Small intestine (tissue), 7 donors: ENCODE data around the gene EDAR. TPM values are rescaled to one million over a fixed set of nuclear protein-coding genes. Genes with fewer than 3 reads are reported as not detected.

ENCODE experiments used
- DNase-seq, 2 donors: peaks; one replicate each; pipeline versions ENCODE4 v3.0.0 to v3.0.0-alpha.2; 2013
- FAIRE-seq: peaks from 2 replicates; lab custom pipeline; 2012; peaks lifted over from hg19 to GRCh38; lab: Jason Lieb, UNC
- H3K27ac ChIP-seq, 3 donors: one replicate each; pipeline ENCODE4 v1.5.1; 2013; ENCODE audit warnings: low read length in 2 of 3, mild to moderate bottlenecking in 2 of 3, control low read depth in 1 of 3, inconsistent platforms in 1 of 3, low read depth in 1 of 3, moderate library complexity in 1 of 3
- H3K27me3 ChIP-seq, 3 donors: one replicate each; pipeline ENCODE4 v1.6.1; 2013; ENCODE audit warnings: low read length in 3 of 3, inconsistent platforms in 1 of 3; ENCODE audit not compliant: control insufficient read depth in 3 of 3, insufficient read depth in 3 of 3
- H3K36me3 ChIP-seq, 3 donors: one replicate each; pipeline ENCODE4 v1.6.1; 2013; ENCODE audit warnings: low read length in 3 of 3, inconsistent platforms in 1 of 3, low read depth in 1 of 3, mild to moderate bottlenecking in 1 of 3, moderate library complexity in 1 of 3; ENCODE audit not compliant: control insufficient read depth in 3 of 3, insufficient read depth in 2 of 3
- H3K4me1 ChIP-seq, 3 donors: one replicate each; pipeline ENCODE4 v1.6.1; 2013; ENCODE audit warnings: low read length in 2 of 3, inconsistent platforms in 1 of 3, low read depth in 1 of 3, mild to moderate bottlenecking in 1 of 3, moderate library complexity in 1 of 3; ENCODE audit not compliant: control insufficient read depth in 3 of 3, insufficient read depth in 2 of 3
- H3K4me3 ChIP-seq, 3 donors: one replicate each; pipeline ENCODE4 v1.5.1; 2013; ENCODE audit warnings: low read length in 3 of 3, control low read depth in 1 of 3, inconsistent platforms in 1 of 3, low read depth in 1 of 3, mild to moderate bottlenecking in 1 of 3, moderate library complexity in 1 of 3
- H3K9me3 ChIP-seq, 2 donors: one replicate each; pipeline ENCODE4 v1.6.1; 2013; ENCODE audit warnings: low read depth in 1 of 2, low read length in 1 of 2; ENCODE audit not compliant: control insufficient read depth in 2 of 2, insufficient read depth in 1 of 2
- WGBS, 3 donors: extraction: QIAGEN DNeasy Blood & Tissue Kit; methylation state at CpG; one replicate each; pipeline ENCODE4 v1.1.7; 2013; 5-methylcytosine and 5-hydroxymethylcytosine counted together
- polyA plus RNA-seq, 4 donors: library from polyadenylated mRNA; stranded (reverse) in 3 of 4; unstranded in 1 of 4; fragments of 200-250 nt in 3 of 4; fragments of 120-200 nt in 1 of 4; gene quantifications; one replicate each; pipeline versions ENCODE4 v1.2.1 to v1.2.3, GENCODE V29; 2013
- donor health status: healthy with polysubstance abuse.
- donor health status: control.
- donor health status: control.
- donor health status: Bipolar disorder and iron deficiency.
- donor health status: healthy.

The EDAR gene
- polyA plus RNA-seq, 4 donors = 0.09 to 1.8 TPM; not detected in 2

DNA sequence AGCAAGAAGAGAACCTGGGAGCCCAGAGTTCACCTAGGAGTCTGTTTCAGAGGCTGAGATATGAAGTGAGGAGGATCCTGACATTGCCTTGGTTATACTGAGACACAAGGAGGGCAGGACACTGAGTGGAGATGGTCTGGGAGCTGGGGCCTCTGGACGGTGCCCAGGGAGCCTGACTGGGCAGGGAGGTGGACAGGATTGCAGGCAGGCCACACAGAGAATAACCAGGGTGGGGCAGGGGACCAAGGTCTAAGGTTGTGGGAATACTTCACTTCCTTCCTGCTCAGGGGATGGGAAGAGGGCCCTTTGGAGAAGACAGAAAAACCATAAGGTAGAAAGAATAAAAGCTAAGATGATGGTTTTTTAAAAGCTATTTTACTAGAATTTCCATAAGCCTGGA is 18.7 kb downstream of the EDAR start:
- Histone ChIP-seq H3K4me3 (no peak overlapping the region), H3K27me3 (peaks cover 0 to 10% (median 0%) of the 10 kb centered on the region in 3 donors), H3K36me3 (no peaks in the 10 kb centered on the region), H3K9me3 (no peaks in the 10 kb centered on the region), H3K27ac (peak overlapping the region in 2 of 3 donors; percentile 73 to 75), H3K4me1 (peaks cover 4 to 12% (median 5%) of the 10 kb centered on the region in 3 donors)
- DNase-seq (peak; percentile 39 to 90), FAIRE-seq (no peak)
- WGBS, 3 donors = 13 to 55% (median 24%) methylated on average over 1 of the region's 1 CpG

DNA sequence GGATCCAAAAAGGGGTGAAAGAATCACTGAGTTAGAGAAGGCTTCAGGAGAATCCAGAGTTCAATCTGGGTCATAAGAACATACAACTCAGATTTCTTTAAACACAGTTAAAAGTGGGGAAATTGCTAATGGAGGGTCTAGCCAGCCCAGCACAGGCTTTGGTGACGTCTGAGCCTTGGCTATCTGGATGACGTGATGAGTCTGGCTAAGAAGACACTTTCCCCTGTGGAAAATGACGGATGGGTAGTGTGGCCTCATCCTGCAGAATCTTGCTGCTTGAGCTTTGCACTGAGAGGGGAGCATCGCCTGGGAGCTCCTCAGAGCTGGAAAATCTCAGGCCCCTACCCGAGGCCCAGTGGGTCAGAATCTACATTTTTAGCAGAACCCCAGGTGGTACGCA is 19.2 kb downstream of the EDAR start:
- Histone ChIP-seq H3K4me1 (peaks cover 4 to 12% (median 5%) of the 10 kb centered on the region in 3 donors), H3K27me3 (peaks cover 0 to 5% (median 0%) of the 10 kb centered on the region in 3 donors), H3K4me3 (no peak overlapping the region), H3K9me3 (no peaks in the 10 kb centered on the region), H3K36me3 (no peaks in the 10 kb centered on the region), H3K27ac (peak overlapping the region in 2 of 3 donors; percentile 73 to 75)
- WGBS, 3 donors = 79 to 87% (median 81%) methylated on average over 6 of the region's 6 CpGs
- FAIRE-seq (no peak), DNase-seq (no peak)

DNA sequence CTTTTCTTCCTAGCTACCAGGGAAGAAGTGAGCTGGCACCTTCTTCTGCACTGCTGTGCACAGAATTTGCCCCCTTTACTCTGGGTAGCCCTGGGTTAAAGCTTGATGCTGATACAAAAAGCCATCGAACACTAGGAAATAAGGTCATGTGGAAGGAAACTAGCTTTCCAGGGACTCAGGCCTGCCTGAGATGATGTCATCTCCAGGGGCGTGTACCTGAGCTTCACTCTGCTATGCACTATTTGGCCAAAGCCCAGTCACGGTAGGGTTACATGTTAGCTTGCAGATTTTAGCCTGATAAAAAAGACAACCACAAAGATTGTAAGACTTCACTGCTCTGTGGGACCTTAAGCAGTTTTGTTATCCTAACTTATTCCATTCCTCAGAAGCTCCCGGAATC is 20.4 kb downstream of the EDAR start:
- WGBS, 3 donors = 28 to 48% (median 38%) methylated on average over 4 of the region's 4 CpGs
- H3K9me3 ChIP-seq = no peaks in the 10 kb centered on the region
- H3K4me1 ChIP-seq = peaks cover 4 to 12% (median 5%) of the 10 kb centered on the region in 3 donors
- H3K4me3 ChIP-seq = no peak overlapping the region
- peak; percentile 70 to 82 for DNase-seq
- peaks cover 0 to 6% (median 0%) of the 10 kb centered on the region in 3 donors for H3K27me3 ChIP-seq
- no peak overlapping the region for H3K27ac ChIP-seq
- no peaks in the 10 kb centered on the region for H3K36me3 ChIP-seq
- FAIRE-seq = no peak

DNA sequence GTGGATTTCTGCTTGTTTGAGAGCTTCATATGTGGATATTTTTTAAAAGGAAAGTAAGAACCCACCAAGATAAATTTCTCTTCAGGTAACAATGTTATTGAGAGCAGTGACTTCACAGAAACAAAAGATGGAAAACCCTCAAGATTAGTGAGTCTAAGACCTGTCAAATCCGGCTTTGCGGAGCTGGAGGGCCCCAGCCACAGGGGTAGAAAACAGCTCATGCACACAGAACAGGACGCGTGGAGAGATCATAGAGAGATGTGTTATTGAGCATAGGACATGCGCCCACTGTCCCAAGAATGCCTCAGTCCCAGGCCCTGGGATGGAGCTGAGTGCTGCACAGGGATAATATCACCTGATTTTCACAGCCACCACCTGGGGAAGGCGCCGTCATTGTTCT is 21.3 kb downstream of the EDAR start:
- DNase-seq (no peak), FAIRE-seq (no peak)
- Histone ChIP-seq H3K27me3 (peaks cover 0 to 11% (median 0%) of the 10 kb centered on the region in 3 donors), H3K4me3 (no peak overlapping the region), H3K36me3 (no peaks in the 10 kb centered on the region), H3K4me1 (peaks cover 4 to 12% (median 5%) of the 10 kb centered on the region in 3 donors), H3K9me3 (no peaks in the 10 kb centered on the region), H3K27ac (no peak overlapping the region)
- WGBS, 3 donors = 79 to 95% (median 82%) methylated on average over 7 of the region's 7 CpGs

DNA sequence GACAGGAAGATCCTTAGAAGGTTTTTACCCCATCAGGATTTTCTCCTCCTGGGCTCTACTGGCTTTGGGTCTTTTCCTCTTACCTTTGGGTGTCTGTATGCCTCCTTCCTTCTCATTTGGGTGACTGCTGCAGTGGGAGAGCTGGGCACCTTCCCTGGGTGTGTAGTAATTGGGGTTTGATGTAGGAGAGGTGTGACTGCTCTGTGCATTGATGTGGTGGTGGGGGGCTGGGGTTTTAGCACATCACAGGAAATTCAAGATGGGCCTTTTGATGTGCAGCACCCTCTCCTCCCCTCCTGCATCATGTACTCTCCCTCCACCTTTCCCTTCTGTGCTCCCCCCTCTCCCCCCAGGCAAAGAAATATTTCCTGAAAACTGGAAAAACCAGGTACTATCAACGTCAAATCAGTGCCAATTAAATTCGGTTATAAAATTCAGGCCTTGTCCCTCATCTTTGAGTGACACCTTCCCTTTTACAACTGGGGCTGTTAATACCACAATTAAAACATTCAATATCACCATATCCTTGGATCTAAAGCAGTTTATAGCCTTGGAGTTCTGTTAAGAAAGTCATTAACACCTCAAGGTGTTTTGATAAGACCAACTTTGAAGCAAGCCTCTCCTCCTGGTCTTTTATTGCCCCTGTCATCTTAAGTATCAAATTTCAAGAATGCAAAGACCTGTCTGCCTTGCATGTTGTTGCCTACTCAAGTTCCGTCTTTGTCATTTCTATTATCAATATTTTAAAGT is 23.3 kb downstream of the EDAR start:
- WGBS, 3 donors = 10 to 54% (median 21%) methylated on average over 3 of the region's 3 CpGs
- DNase-seq (peak in 1 of 2 donors; percentile 53), FAIRE-seq (no peak)
- H3K36me3 ChIP-seq = no peaks in the 10 kb centered on the region
- H3K4me1 ChIP-seq = peaks cover 0 to 5% (median 3%) of the 10 kb centered on the region in 3 donors
- peaks cover 0 to 12% (median 0%) of the 10 kb centered on the region in 3 donors for H3K27me3 ChIP-seq
- no peaks in the 10 kb centered on the region for H3K9me3 ChIP-seq
- no peak overlapping the region for H3K4me3 ChIP-seq
- no peak overlapping the region for H3K27ac ChIP-seq

DNA sequence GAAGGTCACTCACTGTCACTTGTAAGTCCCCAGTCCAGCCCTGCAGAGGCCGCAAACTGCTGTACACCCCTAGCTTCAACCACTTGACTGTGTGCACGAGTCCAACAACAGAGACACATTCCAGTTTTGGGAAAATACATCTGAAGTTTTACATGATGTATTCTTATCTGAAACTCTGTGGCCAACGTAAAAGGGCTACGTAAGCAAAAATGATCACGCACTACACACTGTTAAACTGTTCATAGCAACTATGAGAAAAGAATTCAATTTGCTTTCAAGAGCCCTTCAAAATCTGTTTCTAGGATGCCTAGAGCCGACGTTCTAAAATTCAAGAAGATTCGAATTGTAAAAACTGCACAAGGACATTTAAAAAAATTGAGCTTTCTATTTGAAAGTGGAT is 26.0 kb downstream of the EDAR start:
- peaks cover 0 to 9% (median 0%) of the 10 kb centered on the region in 3 donors for H3K4me1 ChIP-seq
- no peak for FAIRE-seq
- WGBS, 3 donors = 88 to 96% (median 90%) methylated on average over 8 of the region's 8 CpGs
- no peaks in the 10 kb centered on the region for H3K36me3 ChIP-seq
- no peak overlapping the region for H3K4me3 ChIP-seq
- H3K27me3 ChIP-seq = peaks cover 0 to 12% (median 0%) of the 10 kb centered on the region in 3 donors
- no peak overlapping the region for H3K27ac ChIP-seq
- no peaks in the 10 kb centered on the region for H3K9me3 ChIP-seq
- no peak for DNase-seq

DNA sequence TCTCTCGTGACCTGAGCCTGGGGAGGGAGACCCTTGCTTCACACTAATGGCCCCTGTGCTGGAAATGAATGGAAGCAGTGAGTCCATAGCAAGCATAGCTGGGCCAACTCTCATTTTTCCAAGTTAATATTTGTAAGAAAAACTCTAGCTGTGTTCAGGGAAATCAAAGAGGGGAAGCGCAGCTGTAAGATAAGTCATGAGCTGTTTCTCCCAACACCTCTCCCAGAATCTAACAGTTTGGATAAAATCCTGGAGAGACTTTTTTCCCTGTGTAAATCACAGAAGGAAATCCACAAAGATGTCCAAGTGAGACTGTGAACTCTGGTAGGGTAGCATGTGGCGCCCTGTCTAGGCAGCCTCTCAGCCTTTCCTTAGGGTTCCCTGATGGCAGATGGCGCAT is 27.2 kb downstream of the EDAR start:
- no peak overlapping the region for H3K4me3 ChIP-seq
- H3K27ac ChIP-seq = no peak overlapping the region
- peaks cover 0 to 20% (median 0%) of the 10 kb centered on the region in 3 donors for H3K4me1 ChIP-seq
- WGBS, 3 donors = 93 to 99% (median 97%) methylated on average over 4 of the region's 4 CpGs
- peaks cover 0 to 8% (median 0%) of the 10 kb centered on the region in 3 donors for H3K27me3 ChIP-seq
- DNase-seq = no peak
- H3K9me3 ChIP-seq = no peaks in the 10 kb centered on the region
- no peaks in the 10 kb centered on the region for H3K36me3 ChIP-seq
- no peak for FAIRE-seq

DNA sequence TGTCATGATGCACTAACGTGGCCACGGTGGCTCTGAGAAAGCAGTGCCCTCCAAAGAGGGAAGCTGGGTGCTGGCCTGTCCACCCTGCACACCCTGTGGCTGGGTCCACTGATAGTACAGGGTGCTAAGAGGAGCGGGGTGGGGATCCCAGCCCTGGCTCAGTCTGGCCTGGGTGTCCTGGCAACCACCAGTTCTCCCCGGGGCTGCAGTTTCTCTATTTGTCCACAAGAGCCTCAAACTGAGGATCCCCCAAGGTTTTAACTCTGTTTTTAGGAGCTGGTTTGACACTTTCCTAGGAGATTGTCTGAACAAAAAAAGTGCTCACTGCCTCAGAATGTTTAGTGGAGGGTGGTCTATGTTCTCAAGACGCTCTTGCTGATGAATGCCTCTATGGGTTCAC is 29.0 kb downstream of the EDAR start:
- Histone ChIP-seq H3K27ac (no peak overlapping the region), H3K36me3 (no peaks in the 10 kb centered on the region), H3K4me1 (peaks cover 0 to 19% (median 0%) of the 10 kb centered on the region in 3 donors), H3K4me3 (no peak overlapping the region), H3K9me3 (no peaks in the 10 kb centered on the region), H3K27me3 (peaks cover 0 to 8% (median 0%) of the 10 kb centered on the region in 3 donors)
- no peak for FAIRE-seq
- no peak for DNase-seq
- 80 to 90% (median 83%) methylated on average over 5 of the region's 5 CpGs for WGBS, 3 donors
